ENCODE measurements around the gene HMG20A.

DNA sequence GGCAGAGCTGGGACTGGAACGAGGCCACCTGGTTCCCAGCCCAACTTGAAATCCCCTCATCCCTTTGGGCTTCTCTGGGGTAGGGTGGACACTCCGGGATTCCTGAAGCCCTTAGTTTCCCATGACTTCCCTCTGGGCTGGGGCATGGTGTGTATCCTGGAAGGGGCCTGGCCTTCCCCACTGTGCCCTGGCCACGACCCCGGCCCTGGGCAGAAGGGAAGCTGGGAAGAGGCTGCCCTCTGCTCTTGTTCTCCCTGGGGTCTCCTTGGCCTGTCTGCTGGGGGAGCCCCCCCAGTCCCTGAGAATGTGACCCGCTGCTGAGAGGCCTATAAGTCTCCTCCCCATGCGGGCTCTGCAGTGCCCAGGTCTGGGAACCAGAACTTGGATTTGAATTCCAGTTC, 107.1 kb downstream of the HMG20A start:
- no peak for TF ChIP-seq GABPA (IDR thresholded peaks at IDR 0.05; ENCODE audit: low read depth)
- TF ChIP-seq, protein P1, sequence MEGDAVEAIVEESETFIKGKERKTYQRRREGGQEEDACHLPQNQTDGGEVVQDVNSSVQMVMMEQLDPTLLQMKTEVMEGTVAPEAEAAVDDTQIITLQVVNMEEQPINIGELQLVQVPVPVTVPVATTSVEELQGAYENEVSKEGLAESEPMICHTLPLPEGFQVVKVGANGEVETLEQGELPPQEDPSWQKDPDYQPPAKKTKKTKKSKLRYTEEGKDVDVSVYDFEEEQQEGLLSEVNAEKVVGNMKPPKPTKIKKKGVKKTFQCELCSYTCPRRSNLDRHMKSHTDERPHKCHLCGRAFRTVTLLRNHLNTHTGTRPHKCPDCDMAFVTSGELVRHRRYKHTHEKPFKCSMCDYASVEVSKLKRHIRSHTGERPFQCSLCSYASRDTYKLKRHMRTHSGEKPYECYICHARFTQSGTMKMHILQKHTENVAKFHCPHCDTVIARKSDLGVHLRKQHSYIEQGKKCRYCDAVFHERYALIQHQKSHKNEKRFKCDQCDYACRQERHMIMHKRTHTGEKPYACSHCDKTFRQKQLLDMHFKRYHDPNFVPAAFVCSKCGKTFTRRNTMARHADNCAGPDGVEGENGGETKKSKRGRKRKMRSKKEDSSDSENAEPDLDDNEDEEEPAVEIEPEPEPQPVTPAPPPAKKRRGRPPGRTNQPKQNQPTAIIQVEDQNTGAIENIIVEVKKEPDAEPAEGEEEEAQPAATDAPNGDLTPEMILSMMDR (IDR thresholded peaks at IDR 0.05 in 2 of 3, conservative IDR thresholded peaks at IDR 0.05 in 1 of 3; ENCODE audit: control insufficient read depth in 2 of 3, extremely low read depth in 1 of 3, insufficient read depth in 1 of 3, low read depth in 3 of 3, low read length in 3 of 3), result no peak
- no peak for TF ChIP-seq POLR2A (IDR thresholded peaks at IDR 0.05; ENCODE audit: low read depth, low read length)
